ENCODE results near the gene LRRC8B.

DNA sequence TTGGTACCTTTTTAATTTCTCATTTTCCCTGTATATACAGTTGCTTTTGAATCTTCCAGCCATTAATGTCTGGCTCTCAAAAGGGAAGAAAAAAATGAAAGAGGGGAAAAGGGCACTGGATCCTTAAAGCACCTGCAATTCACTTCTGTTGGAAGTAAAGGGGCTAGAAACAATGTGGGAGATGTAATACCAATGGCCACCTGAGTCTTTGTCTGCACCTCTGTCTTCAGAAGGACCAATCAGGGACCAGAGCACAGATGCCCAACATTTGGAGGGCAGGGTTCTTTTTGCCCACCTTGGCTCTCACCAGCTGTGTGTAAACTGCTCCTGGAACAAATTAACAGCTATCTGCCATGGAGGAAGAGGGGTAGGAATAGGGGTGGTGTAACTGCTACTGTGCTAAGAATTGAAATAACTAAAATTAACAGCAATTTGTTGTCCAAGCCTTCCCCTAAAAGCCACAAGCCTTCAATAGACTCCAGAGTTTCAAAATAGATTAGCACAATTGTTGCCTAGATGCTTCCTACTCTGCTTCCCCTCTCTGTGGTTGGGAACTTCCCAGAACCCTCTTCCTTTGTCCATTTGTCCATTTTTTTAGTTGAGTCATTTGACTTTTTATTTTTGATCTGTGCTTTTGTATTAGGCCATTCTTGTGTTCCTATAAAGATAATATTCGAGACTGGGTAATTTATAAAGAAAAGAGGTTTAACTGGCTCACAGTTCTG lies 11.5 kb upstream of the LRRC8B start:
- TF ChIP-seq, protein P1, sequence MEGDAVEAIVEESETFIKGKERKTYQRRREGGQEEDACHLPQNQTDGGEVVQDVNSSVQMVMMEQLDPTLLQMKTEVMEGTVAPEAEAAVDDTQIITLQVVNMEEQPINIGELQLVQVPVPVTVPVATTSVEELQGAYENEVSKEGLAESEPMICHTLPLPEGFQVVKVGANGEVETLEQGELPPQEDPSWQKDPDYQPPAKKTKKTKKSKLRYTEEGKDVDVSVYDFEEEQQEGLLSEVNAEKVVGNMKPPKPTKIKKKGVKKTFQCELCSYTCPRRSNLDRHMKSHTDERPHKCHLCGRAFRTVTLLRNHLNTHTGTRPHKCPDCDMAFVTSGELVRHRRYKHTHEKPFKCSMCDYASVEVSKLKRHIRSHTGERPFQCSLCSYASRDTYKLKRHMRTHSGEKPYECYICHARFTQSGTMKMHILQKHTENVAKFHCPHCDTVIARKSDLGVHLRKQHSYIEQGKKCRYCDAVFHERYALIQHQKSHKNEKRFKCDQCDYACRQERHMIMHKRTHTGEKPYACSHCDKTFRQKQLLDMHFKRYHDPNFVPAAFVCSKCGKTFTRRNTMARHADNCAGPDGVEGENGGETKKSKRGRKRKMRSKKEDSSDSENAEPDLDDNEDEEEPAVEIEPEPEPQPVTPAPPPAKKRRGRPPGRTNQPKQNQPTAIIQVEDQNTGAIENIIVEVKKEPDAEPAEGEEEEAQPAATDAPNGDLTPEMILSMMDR (optimal IDR thresholded peaks at IDR 0.05 in 1 of 3, IDR thresholded peaks at IDR 0.05 in 1 of 3, conservative IDR thresholded peaks at IDR 0.05 in 1 of 3; ENCODE audit: extremely low read depth in 1 of 3, insufficient read depth in 2 of 3, low read length in 3 of 3): no peak
- TF ChIP-seq EZH2 (IDR thresholded peaks at IDR 0.05; ENCODE audit: low read length): no peak
